ENCODE measurements around the gene PANK1. TPM values are rescaled to one million over a fixed set of nuclear protein-coding genes. Genes with fewer than 3 reads are reported as not detected.

PANK1 gene
- total and polyA plus RNA-seq, 2 of the 8 experiments (the other 6 are each of a cell fraction or from before 2014, with no cell fraction given) = 18.5 to 40.4 TPM

DNA sequence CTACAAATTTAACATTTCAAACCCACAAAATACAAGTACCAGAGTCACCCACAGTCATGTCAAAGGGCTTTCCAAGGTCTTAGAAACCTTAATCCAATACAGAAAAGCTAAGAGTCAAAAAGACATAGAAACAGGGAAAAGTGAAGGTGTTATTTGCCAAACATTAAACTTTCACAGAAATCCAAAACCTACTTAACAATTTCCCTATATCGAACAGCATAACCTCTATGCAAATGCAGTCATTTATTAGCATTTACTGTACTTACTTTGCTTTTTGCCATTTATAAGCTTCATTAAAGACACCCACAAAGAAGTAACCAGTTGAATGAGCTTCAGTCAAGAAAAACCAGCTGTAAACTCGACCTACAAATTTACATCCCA lies 1.6 kb downstream of the PANK1 start:
- FAIRE-seq (no peak), DNase-seq (ENCODE audit: low read depth in 1 of 2, low spot score in 2 of 2) (no peak)
- no peak overlapping the region for H3K56ac ChIP-seq (replicated peaks; ENCODE audit: insufficient read length, low read depth, low read length)
- peaks cover 0 to 6% of the 10 kb centered on the region in 2 experiments for H4K20me1 ChIP-seq (replicated peaks in 1 of 2; ENCODE audit: control insufficient read depth in 1 of 2, insufficient read depth in 2 of 2, low read length in 2 of 2)
- 0% methylated on average over 2 of the region's 2 CpGs; no CpG with 5 or more reads in 1 of the 2 experiments for WGBS, 2 experiments (ENCODE audit: extremely low coverage in 1 of 2, insufficient coverage in 1 of 2, insufficient read length in 1 of 2, insufficient replicate concordance in 2 of 2, low coverage in 1 of 2, low lambda C conversion rate in 2 of 2, missing lambda C conversion rate in 1 of 2)
- no peak overlapping the region for H4K5ac ChIP-seq (ENCODE audit: insufficient read length, low read depth, low read length)
- ChIA-PET CTCF (ENCODE audit: partially characterized antibody) (interaction anchor here (0.6 to 2.6 kb wide), 12 partner anchors 13 to 426 kb away, joined by 3 to 8 read pairs (median 3); partner anchors contain the start of gene KIF20B), POLR2A (ENCODE audit: partially characterized antibody) (interaction anchor here (0.6 to 5.7 kb wide), 34 partner anchors 8 to 1261 kb away, joined by 3 to 79 read pairs (median 4); partner anchors contain the start of genes KIF20B and LIPA)
- peak overlapping the region; percentile 87 to 91 for H3K4me2 ChIP-seq (ENCODE audit: insufficient read depth in 1 of 2, low read depth in 2 of 2, low read length in 2 of 2)
- H3K14ac ChIP-seq (ENCODE audit: insufficient read length) = no peak overlapping the region
- H3K79me1 ChIP-seq (ENCODE audit: low read depth, low read length) = peaks cover 3% of the 10 kb centered on the region
- H4K8ac ChIP-seq (ENCODE audit: extremely low read depth, insufficient read depth, low read length) = no peak overlapping the region
- H3K23ac ChIP-seq (ENCODE audit: insufficient read length) = no peak overlapping the region
- H3K27me3 ChIP-seq (replicated peaks in 1 of 4; ENCODE audit: control insufficient read depth in 3 of 4, extremely low read depth in 1 of 4, insufficient read depth in 3 of 4, low read length in 3 of 4) = no peaks in the 10 kb centered on the region
- H3K36me3 ChIP-seq (ENCODE audit: control insufficient read depth in 2 of 4, insufficient read depth in 4 of 4, low read length in 3 of 4) = no peaks in the 10 kb centered on the region; a peak in 2 of 8 replicates
- H2BK12ac ChIP-seq (ENCODE audit: low read depth, low read length) = no peak overlapping the region
- H3K9me3 ChIP-seq (ENCODE audit: insufficient read depth in 2 of 2, low read depth in 1 of 2, low read length in 1 of 2) = no peaks in the 10 kb centered on the region
- H2AFZ ChIP-seq (ENCODE audit: low read length) = 0 out of 2 replicates have a peak overlapping the region, but pooled peaks have one; percentile 14
- no peak overlapping the region for H2AK5ac ChIP-seq (ENCODE audit: low read depth, low read length)
- peaks cover 2 to 13% (median 10%) of the 10 kb centered on the region in 4 experiments; a peak in 6 of 7 replicates for H3K4me1 ChIP-seq (replicated peaks in 1 of 4; ENCODE audit: control insufficient read depth in 3 of 4, insufficient read depth in 4 of 4, low read length in 3 of 4)
- peak overlapping the region; percentile 9 to 62 (median 32); a peak in 3 of 7 replicates for H3K9ac ChIP-seq (replicated peaks in 1 of 4; ENCODE audit: extremely low read depth in 1 of 4, low read depth in 3 of 4, low read length in 3 of 4)
- no peak overlapping the region for H2BK20ac ChIP-seq (ENCODE audit: low read length)
- no peak overlapping the region for H3K4ac ChIP-seq (replicated peaks; ENCODE audit: insufficient read length, low read depth, low read length)
- TF ChIP-seq POU5F1 (IDR thresholded peaks at IDR 0.05; ENCODE audit: low read depth, low read length) = no peak
- TF ChIP-seq RBBP5 (IDR thresholded peaks at IDR 0.05; ENCODE audit: borderline replicate concordance, low read depth, low read length) = no peak
- H2BK120ac ChIP-seq (replicated peaks; ENCODE audit: low read depth, low read length) = no peak overlapping the region
- no peak overlapping the region for H4K91ac ChIP-seq (replicated peaks; ENCODE audit: insufficient read length, low read length)
- peak overlapping the region; percentile 11; the same call in 1 of the 2 replicates for H3K27ac ChIP-seq (ENCODE audit: low read depth, low read length)
- H3K23me2 ChIP-seq (ENCODE audit: low read depth, low read length) = peaks cover 5% of the 10 kb centered on the region; the same call in 1 of the 2 replicates
- H3K4me3 ChIP-seq (ENCODE audit: extremely low read depth in 1 of 4, insufficient read depth in 2 of 4, low read depth in 3 of 4, low read length in 4 of 4) = peak overlapping the region; percentile 84 to 93 (median 90)
- 0 out of 2 replicates have a peak overlapping the region, but pooled peaks have one; percentile 53 for H3K18ac ChIP-seq (ENCODE audit: extremely low read depth, low read length)
- no peak overlapping the region for H2BK15ac ChIP-seq (ENCODE audit: low read length)
- H3K79me2 ChIP-seq (ENCODE audit: control insufficient read depth in 1 of 2, insufficient read depth in 2 of 2, low read length in 2 of 2) = peaks cover 38 to 60% of the 10 kb centered on the region in 2 experiments
- no peak overlapping the region for H2BK5ac ChIP-seq (ENCODE audit: low read depth, low read length)

Measured in H1 (cell line).